GM18951 (cell line): ENCODE results near the gene MMP1.

ENCODE experiments used
- POLR2A ChIP-seq: IDR thresholded peaks from 4 replicates; pipeline ENCODE4 v1.6.1; 2011; ENCODE audit warnings: mild to moderate bottlenecking; ENCODE audit not compliant: insufficient read length, insufficient read depth; ENCODE audit errors: extremely low read depth
- in situ Hi-C: fragments of 300-500 bp; cut with MboI; formaldehyde crosslinking; loops from one replicate; pipeline ENCODE4 v1.12.0; 2022; ENCODE audit warnings: low sequenced_read_pairs, mixed read lengths, inconsistent platforms; ENCODE audit not compliant: unreplicated experiment

The MMP1 gene

DNA sequence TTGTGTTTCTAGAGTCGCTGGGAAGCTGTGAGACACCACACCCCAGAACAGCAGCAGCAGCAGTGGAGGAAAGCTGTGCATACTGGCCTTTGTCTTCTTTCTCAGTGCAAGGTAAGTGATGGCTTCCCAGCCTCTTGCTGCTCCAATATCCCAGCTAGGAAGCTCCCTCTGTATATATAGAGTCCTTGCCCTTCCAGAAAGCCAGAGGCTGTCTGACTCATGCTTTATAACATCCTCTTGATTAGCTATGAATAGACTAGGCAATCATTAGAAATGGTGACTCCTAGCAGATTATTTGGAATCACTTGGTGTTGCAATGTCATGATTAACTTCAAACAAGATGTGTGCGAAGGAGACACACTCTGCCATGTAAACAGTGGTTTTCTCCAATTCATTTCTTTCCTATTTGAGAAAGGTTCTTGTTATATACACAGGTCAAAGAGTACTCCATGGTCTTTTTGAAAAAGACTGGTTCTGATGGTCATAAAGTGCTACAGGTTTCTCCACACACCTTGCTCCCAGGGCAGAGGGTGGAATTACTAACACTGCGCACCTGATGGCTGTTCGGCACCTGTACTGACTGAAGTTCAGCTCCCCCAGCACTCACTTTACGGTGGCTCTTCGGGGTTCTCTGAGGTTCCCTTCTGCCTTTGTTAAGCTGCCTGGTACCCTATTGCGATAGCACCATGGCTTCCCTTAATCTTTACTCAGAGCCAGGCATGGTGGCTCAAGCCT lies at the start of gene MMP1:
TSS of gene MMP1 (minus strand) at position 149 of the 735 bp plus-strand sequence. CDS start at position 81, 68 bp downstream.
- no peak for TF ChIP-seq POLR2A
- in situ Hi-C loops = no loop called here

DNA sequence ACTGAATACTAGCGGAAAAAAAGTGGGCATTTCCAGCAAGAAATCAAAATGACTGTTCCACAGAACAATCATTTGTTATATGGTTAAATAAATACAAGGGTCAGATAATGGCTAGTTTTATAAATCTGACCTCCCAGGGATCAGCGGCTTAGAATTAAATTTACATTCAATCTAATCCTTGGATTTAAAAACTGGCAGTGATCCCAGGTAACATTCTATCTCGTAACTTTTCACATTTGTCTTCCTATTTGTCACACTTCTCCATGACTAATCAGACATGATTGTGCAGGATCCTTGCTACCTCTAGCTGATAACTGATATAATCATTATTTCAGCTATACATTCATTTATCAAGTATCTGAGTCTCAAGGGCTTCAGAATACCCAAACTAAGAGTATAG lies 48.3 kb upstream of the MMP1 start:
- TF ChIP-seq POLR2A = no peak
- in situ Hi-C loops = no loop called here

DNA sequence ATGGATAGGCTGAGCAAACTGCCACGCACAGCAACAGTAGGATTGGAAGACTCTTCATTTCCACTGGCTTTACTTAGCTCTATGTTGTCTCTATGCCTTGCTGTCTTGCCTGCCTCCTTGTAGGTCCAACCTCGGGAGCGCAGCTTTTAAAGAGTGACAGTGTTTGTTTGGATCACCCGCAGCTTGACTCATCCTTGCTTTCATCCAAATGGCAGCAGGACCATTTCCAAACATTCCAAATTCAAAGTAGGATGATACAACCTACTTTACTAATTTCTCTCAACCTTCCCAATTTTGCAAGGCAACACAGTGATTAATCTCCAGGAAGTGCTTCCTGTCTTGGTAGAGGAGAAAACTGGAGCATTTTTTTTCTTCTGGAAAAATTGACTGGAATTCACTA lies 45.5 kb upstream of the MMP1 start, which contains the start of gene MMP3:
TSS of gene MMP3 (minus strand) at position 121 of the 400 bp plus-strand sequence. CDS start at position 58, 63 bp downstream.
- in situ Hi-C loops = no loop called here
- no peak for TF ChIP-seq POLR2A

DNA sequence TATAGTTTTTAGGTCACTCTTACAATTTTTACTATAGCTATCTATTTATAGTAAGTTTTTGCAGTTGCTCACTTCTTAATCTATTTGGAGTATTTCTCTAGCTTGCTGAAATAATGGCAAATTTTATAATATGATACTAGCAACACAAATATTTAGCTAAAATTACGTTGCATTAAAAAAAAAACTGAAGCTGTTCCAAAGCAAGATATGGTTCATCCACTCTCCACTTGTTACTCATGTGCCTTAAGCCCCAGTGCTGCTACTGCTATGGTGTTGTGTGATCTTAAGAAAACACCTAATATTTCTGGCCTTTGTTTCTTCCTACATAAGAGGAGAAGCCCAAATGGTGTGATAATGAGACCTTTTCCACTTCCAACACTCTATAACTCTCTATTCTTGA lies 45.0 kb upstream of the MMP1 start:
- in situ Hi-C loops = no loop called here
- TF ChIP-seq POLR2A = no peak

DNA sequence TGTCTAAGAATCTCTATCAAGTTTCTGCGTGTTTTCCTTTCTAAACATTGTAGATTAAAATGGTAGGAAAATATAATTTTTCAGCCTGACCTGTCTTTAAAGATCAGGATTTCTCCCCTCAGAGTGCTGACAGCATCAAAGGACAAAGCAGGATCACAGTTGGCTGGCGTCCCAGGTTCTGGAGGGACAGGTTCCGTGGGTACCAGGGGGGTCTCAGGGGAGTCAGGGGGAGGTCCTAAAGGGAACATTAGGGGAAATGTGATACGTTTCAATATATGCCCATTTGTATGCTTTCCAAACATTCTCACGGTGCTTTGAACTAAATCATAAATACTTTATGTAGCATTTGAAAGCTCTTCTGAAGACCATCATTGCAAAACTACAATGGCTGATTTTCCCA lies 42.1 kb upstream of the MMP1 start:
- in situ Hi-C loops = no loop called here
- no peak for TF ChIP-seq POLR2A

DNA sequence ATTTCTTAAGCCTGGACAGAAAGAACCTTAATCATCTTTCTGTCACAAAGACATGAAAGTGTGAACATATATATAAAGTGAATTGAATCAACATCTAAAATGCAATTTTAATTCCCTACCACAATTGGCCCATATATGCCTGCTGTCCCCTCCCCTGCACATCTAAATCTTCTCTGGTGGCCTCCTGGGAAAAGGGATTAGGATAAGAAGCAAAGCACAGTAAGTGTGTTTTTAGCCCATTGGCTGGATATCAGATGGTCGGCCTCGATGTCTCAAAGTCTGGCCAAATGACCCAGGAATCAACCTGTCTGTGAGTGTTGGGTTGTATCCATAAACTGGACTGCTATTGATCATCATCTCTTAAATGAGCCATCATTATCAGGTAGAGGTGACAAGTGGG lies 39.7 kb upstream of the MMP1 start:
- in situ Hi-C loops = no loop called here
- no peak for TF ChIP-seq POLR2A

DNA sequence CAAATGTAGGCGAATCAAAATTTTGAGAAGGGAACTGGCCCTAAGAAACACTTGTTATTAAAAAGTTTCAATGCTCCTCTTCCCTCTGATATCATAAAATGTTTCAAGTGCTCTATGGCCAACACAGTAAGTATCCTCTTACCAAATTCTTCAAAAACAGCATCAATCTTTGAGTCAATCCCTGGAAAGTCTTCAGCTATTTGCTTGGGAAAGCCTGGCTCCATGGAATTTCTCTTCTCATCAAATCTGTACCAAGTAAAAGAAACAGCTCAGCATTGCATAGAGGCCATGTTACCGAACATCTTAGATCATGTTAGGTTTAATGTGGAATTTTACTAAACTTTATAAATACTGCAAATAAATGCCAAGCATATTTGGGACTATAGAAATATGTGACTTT lies 39.2 kb upstream of the MMP1 start:
- in situ Hi-C loops = no loop called here
- no peak for TF ChIP-seq POLR2A

DNA sequence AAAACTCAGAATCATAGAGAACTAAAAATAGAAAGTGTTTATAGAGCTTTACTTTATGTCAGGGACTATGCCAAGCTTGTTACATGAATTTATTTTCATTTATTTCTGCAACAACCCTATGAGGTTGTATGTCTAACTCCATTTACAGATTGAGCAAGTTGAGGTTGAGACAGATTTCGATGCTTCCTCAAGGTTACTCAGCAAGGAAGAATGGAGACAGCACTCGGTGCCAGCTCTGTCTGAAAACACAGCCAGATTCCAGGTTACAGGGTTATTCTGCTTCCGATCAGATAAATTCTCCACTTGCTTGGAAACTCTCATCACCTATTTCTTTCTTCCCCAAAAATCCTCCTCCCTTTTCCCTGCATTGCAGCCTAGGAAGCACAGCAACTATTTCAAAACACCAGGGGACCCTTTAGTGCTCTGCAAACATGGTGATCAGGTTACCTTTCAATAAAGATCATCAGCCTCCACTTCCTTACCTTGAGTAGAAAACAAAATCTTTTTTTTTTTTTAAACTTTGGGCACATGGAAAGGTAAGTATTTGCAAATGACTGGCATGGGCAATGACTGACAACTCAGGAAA lies 38.4 kb upstream of the MMP1 start:
- in situ Hi-C loops = no loop called here
- TF ChIP-seq POLR2A = no peak

DNA sequence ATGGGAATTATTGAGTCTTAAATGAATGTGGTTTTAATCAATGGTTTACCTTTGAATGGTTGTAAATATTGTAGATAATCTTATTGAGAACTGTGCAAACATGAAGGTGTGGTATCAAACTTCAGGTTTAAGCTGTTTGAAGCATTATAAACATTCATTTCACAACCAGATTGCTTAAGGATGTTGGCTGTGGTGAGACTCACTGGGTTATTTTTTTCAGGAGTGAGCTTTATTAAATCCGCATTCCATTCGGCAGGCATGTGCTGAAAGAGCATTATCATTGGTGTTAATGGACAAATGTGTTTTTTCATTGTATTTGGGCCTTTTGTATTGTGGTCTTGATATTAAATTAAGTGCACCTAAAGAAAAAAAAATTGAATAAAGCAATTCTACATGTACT lies 35.8 kb upstream of the MMP1 start:
- in situ Hi-C loops = no loop called here
- TF ChIP-seq POLR2A = no peak

DNA sequence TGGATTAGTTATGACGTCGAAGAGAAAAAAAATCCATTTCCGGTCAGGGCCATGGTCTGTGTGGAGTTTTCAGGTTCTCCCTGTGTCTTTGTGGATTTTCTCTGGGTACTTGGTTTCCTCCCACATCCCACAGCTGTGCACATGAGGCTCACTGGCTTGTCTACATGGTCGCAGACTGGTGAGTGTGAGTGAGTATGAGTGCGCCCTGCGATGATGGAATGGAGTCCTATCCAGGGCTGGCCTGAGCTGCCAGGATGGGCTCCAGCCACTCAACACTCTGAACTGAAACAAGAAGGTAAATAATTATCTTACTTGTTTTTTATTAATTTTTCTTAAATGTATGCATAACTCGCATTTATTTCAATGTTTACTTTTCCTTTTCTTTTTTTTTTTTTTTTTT lies 34.7 kb upstream of the MMP1 start:
- no peak for TF ChIP-seq POLR2A
- in situ Hi-C loops = no loop called here

DNA sequence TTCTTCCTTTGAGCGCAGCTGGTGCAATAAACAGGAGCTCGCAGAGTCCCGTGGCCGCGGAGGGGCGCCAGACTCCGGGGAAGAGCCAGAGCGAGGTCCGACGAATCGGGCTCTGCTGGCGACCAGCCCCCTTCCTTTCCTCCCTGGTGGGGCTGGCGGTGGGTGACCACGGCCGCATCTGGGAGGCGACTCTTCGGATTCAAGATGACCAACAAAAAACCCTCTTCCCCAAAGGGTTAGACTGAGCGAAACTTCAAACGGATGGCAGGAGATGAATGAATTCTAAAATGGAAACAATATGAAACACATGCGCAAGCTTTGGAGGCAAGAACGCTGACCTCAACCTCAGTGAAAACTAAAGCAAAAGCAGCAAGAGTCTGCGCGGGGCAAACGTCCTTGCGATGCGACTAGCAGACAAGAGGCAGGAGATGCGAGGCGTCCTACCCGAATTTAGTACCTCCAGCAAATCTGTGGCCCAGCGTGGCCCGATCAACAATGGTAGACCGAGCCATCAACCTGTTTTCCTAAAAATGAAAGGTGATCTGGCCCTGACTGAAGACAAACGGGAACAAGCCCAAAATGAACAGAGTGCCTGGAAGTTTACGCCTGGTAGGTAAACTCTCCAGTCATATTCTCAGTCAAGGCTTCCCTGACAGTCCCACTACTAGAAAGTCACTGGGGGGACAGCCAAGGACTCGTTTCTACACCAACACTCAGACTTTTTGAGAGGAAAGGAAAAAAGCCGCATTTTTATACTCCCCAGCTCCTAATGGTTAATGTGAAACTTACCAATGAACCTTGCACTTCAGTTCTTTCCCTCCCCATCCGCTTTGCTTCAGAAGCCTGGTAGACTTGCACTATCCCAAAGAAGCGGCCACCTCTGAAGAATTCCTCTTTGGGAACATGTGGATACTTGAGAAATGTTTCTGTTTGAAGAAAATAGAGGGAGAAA lies 33.8 kb upstream of the MMP1 start:
- in situ Hi-C loops = no loop called here
- TF ChIP-seq POLR2A = no peak

DNA sequence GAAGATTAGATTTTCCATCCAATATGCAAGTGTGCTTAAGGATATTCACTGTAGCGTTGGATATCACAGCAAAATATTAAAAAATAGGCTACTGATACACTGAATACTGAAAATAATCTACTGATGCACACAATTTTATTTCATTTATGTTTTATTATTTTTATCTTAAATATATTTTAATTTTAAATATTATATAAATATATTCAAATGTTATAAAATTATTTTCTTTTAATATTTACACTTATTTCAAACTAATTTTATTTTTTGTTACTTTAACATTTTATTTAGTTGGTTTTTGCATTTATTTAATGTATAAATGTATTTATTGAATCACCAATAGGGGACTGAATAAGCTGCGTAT lies 33.1 kb upstream of the MMP1 start:
- TF ChIP-seq POLR2A = no peak
- in situ Hi-C loops = no loop called here

DNA sequence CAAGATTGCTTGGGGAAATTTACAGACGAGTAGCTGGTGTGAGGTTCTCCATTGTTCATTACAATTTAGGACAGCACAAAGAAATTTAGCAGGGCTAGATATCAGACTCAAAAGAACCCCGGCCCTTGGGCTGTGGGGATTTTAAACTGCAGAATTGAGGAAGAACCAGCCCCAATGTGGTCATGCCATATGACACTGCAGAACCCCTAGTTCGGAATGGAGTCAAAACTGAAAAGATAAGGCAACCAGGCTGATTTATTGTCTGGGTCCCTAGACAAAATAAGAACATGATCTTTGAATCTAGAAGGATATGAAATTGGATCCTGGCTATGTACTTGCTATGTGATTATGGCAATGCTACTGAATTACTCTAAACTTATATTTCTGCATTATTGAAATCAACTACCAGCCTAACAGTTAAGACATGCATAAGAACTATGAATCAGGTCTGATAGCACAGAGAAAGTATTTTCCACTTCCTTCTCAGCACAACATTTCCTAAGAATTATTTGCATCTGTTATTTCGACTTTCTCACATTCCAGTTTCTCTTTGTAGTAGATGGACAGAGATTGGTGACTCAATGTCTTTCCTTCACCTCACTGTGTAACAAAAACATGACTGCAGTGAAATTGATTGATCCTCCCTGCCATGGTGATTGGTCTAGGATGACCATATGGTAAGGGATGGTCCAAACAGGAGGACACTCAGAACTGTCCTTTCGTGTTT lies 32.2 kb upstream of the MMP1 start:
- in situ Hi-C loops = no loop called here
- TF ChIP-seq POLR2A = no peak
